ENCODE results near the gene MAN2B2.

MAN2B2 gene

DNA sequence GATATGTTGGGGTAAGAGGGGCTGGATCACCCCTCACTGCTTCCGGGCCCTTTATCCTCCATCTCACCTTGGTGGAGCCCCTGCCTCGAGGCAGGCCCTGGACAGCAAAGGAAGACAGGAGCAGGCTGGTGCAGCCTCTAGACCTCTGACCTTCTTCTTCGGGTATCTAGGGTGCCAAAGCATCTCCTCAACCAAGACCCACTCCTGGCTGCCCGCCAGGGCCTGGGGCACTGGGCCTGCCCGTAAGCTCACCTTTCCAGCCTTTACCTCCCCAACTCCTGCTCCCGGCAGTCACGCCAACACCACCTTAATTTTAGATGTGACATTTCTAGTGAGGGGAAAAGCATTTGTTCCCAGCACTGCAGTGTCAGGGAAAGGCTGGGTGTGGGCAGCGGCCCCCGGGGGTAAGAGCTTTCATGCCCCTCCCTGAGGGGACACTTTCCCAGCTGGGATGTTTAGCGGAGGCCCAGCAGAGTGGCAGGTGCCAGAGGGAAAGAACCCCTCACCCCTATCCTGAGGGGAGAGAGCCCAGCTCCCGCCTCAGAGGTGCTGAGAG is 6.7 kb downstream of the MAN2B2 start:
- Histone ChIP-seq H3K27me3 (ENCODE audit: control insufficient read depth, insufficient read depth, low read length) (no peaks in the 10 kb centered on the region), H3K9ac (ENCODE audit: low read length) (no peak overlapping the region), H3K4me1 (ENCODE audit: control insufficient read depth, insufficient read depth, low read length) (no peaks in the 10 kb centered on the region), H3K9me3 (ENCODE audit: control insufficient read depth, insufficient read depth, low read depth, low read length) (peaks cover 14% of the 10 kb centered on the region; the same call in 1 of the 2 replicates), H3K4me3 (ENCODE audit: low read depth, low read length) (no peak overlapping the region), H3K36me3 (ENCODE audit: control insufficient read depth, insufficient read depth, low read length) (peaks cover 19% of the 10 kb centered on the region), H3K27ac (ENCODE audit: low read depth, low read length) (no peak overlapping the region)

DNA sequence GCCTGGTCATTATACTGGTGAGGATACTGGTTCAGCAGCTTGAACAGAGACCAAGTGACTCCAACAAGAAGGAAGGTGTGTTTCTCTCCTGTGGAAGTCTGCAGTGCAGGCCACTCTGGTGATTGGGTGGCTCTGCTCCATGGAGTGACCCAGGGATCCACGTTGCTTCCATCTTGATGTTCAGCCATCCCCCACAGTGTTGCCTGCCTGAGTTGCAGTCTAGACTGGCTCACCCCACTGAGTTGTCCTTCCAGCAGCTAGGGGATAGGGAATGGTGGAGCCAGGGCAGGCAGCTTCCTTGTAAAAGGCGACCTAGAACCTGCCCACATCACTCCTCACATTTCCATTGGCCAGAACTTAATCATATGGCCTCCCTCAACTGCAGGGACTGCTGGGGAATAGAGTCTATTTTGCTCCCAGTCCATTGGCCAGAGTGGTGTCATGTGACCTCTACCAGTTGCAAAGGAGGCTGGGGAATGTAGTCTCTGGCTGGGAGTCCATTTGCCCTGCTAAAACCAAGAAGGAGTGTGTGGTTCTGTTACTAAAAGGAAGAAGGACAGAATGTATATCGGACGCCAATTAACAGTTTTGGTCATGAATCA is 8.0 kb downstream of the MAN2B2 start:
- Histone ChIP-seq H3K27me3 (ENCODE audit: control insufficient read depth, insufficient read depth, low read length) (no peaks in the 10 kb centered on the region), H3K4me3 (ENCODE audit: low read depth, low read length) (no peak overlapping the region), H3K27ac (ENCODE audit: low read depth, low read length) (no peak overlapping the region), H3K9ac (ENCODE audit: low read length) (no peak overlapping the region), H3K4me1 (ENCODE audit: control insufficient read depth, insufficient read depth, low read length) (no peaks in the 10 kb centered on the region), H3K9me3 (ENCODE audit: control insufficient read depth, insufficient read depth, low read depth, low read length) (peaks cover 14% of the 10 kb centered on the region; the same call in 1 of the 2 replicates), H3K36me3 (ENCODE audit: control insufficient read depth, insufficient read depth, low read length) (peaks cover 19% of the 10 kb centered on the region)

DNA sequence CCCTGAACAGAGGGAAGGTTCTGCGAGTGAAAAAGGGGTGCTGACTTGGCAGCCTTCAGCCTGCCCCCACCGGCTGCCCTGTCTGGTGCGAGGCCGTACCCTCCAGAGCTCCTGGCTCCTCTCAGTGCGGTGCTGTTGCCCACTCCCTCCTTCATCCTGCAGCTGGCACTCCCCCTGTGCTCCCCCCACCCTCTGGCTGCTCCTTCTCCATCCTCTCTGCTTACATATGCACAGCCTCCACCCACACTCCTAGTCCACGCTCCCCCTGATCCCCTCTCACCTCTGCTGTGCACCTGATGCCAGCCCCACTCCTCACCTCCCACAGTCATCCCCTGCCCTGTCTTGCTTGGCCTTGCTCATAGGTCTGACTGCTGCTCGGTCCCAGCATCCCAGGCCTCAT is 9.9 kb downstream of the MAN2B2 start:
- Histone ChIP-seq H3K27me3 (ENCODE audit: control insufficient read depth, insufficient read depth, low read length) (no peaks in the 10 kb centered on the region), H3K4me3 (ENCODE audit: low read depth, low read length) (no peak overlapping the region), H3K36me3 (ENCODE audit: control insufficient read depth, insufficient read depth, low read length) (peaks cover 2% of the 10 kb centered on the region; the same call in 1 of the 2 replicates), H3K27ac (ENCODE audit: low read depth, low read length) (no peak overlapping the region), H3K9ac (ENCODE audit: low read length) (no peak overlapping the region), H3K4me1 (ENCODE audit: control insufficient read depth, insufficient read depth, low read length) (no peaks in the 10 kb centered on the region), H3K9me3 (ENCODE audit: control insufficient read depth, insufficient read depth, low read depth, low read length) (peaks cover 14% of the 10 kb centered on the region; the same call in 1 of the 2 replicates)

DNA sequence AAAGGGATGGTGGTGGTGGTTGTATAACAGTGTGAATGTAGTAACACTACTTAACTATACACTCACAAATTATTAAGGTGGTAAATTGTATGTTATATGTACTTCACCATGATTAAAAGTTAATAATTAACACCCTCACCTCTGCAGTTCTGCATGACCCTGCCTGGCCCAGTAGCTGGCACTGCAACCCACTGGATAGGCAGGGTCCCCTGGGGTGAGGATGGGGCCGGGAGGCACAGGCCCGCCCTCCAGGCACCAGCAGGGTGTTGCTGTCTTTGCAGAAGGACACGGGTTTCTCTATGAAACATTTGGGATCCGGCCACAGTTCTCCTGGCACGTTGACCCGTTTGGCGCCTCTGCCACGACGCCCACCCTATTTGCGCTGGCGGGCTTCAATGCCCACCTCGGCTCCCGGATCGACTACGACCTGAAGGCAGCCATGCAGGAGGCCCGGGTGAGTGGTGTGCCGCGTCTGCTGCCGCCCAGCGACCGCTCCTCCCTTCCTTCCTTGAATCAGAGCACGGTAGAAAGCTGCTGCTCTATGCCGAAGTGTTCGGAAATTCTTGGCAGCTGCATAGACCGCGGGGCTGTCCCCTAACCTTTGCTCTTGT is 11.8 kb downstream of the MAN2B2 start:
- no peaks in the 10 kb centered on the region for H3K4me1 ChIP-seq (ENCODE audit: control insufficient read depth, insufficient read depth, low read length)
- no peak overlapping the region for H3K9ac ChIP-seq (ENCODE audit: low read length)
- peaks cover 14% of the 10 kb centered on the region; the same call in 1 of the 2 replicates for H3K9me3 ChIP-seq (ENCODE audit: control insufficient read depth, insufficient read depth, low read depth, low read length)
- no peaks in the 10 kb centered on the region for H3K27me3 ChIP-seq (ENCODE audit: control insufficient read depth, insufficient read depth, low read length)
- H3K4me3 ChIP-seq (ENCODE audit: low read depth, low read length) = no peak overlapping the region
- H3K27ac ChIP-seq (ENCODE audit: low read depth, low read length) = no peak overlapping the region
- no peaks in the 10 kb centered on the region for H3K36me3 ChIP-seq (ENCODE audit: control insufficient read depth, insufficient read depth, low read length)

DNA sequence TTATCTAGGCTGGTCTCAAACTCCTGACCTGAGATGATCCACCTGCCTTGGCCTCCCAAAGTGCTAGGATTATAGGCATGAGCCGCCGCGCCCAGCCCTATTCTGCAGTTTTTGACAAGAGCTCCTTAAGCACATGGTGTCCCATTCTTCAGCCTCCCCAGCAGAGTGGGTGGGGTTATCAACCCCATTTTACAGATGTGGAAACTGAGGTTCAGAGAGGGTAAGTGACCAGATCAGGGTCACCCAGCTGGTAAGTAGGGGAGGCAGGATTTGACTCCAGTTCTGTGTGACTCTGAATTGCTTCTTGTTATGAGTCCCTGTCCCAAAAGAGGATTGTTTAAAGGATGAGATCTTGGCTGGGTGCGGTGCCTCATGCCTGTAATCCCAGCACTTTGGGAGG is 14.5 kb downstream of the MAN2B2 start:
- Histone ChIP-seq H3K9me3 (ENCODE audit: control insufficient read depth, insufficient read depth, low read depth, low read length) (peaks cover 3% of the 10 kb centered on the region; the same call in 1 of the 2 replicates), H3K4me3 (ENCODE audit: low read depth, low read length) (no peak overlapping the region), H3K9ac (ENCODE audit: low read length) (no peak overlapping the region), H3K27ac (ENCODE audit: low read depth, low read length) (no peak overlapping the region), H3K4me1 (ENCODE audit: control insufficient read depth, insufficient read depth, low read length) (no peaks in the 10 kb centered on the region), H3K36me3 (ENCODE audit: control insufficient read depth, insufficient read depth, low read length) (no peaks in the 10 kb centered on the region), H3K27me3 (ENCODE audit: control insufficient read depth, insufficient read depth, low read length) (no peaks in the 10 kb centered on the region)

DNA sequence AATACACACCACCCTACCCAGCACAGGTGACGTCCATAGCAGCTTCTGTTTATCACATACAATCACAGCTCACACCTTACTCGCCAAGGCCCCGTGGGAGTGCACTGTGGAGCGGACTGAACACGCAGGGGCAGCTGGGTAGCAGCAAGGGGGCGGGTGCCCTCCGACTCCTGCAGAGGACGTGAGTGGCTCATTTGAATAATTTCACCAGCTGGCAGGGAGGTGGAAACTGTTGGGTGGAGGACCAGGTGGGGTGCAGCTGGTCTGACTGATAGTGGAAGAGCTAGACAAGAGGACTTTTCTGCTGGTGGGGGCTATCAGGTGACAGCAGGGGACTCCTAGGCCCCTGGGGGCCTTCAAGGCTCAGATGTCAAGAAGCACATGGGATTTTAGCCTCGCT is 16.3 kb downstream of the MAN2B2 start:
- H3K4me3 ChIP-seq (ENCODE audit: low read depth, low read length) = no peak overlapping the region
- H3K27me3 ChIP-seq (ENCODE audit: control insufficient read depth, insufficient read depth, low read length) = no peaks in the 10 kb centered on the region
- H3K27ac ChIP-seq (ENCODE audit: low read depth, low read length) = no peak overlapping the region
- H3K36me3 ChIP-seq (ENCODE audit: control insufficient read depth, insufficient read depth, low read length) = no peaks in the 10 kb centered on the region
- no peak overlapping the region for H3K9ac ChIP-seq (ENCODE audit: low read length)
- no peaks in the 10 kb centered on the region for H3K4me1 ChIP-seq (ENCODE audit: control insufficient read depth, insufficient read depth, low read length)
- H3K9me3 ChIP-seq (ENCODE audit: control insufficient read depth, insufficient read depth, low read depth, low read length) = no peaks in the 10 kb centered on the region

DNA sequence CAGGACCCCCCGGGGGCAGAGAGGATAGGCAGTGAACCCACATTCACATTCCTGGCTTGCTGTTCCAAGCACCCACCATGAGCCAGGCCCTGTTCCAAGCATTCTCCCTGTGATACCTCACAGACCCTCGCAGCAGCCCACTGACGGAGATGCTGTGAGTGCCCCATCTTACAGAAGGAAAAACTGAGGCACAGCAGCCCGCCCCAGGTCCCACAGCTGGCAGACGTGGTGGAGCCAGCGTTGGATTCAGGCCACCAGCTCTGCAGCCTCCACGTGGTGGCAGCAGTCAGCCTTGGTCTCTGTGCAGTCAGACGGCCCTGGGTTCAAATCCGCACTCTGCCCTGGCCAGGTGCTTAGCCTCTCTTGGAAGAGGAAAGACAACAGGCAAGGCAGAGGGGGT is 16.8 kb downstream of the MAN2B2 start:
- H3K4me3 ChIP-seq (ENCODE audit: low read depth, low read length) = no peak overlapping the region
- H3K36me3 ChIP-seq (ENCODE audit: control insufficient read depth, insufficient read depth, low read length) = no peaks in the 10 kb centered on the region
- no peaks in the 10 kb centered on the region for H3K27me3 ChIP-seq (ENCODE audit: control insufficient read depth, insufficient read depth, low read length)
- H3K27ac ChIP-seq (ENCODE audit: low read depth, low read length) = no peak overlapping the region
- no peak overlapping the region for H3K9ac ChIP-seq (ENCODE audit: low read length)
- H3K9me3 ChIP-seq (ENCODE audit: control insufficient read depth, insufficient read depth, low read depth, low read length) = no peaks in the 10 kb centered on the region
- no peaks in the 10 kb centered on the region for H3K4me1 ChIP-seq (ENCODE audit: control insufficient read depth, insufficient read depth, low read length)

DNA sequence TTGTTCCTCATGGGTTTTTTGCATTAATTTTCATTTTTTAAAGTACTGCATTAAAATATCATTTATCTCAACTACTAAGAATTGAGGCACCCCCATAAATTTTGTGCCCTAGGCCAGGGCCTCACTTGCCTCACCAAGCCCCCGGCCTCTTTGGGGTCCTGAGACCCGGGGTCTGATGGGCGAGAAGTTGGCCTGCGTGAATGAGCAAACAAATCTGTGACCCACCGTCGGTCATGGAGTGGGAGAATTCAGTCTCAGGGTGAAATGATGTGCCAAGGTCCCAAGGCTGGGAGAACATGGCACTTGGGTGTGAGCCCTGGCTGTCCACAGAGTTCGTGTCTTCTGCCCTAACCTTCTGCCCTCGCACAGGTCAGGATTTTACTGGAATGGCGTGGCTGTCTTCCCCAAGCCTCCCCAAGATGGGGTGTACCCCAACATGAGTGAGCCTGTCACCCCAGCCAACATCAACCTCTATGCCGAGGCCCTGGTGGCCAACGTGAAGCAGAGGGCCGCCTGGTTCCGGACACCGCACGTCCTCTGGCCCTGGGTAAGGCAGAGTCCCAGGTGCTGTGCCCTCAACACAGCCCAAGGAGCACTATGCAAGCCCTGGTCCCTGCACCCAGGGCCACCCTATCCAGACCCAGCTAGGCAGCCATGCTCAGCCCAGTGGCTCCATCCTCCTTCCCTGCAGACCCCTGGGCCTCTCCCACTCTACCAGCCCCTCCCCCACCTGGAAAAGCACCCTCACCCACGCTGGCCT is 18.0 kb downstream of the MAN2B2 start:
- Histone ChIP-seq H3K36me3 (ENCODE audit: control insufficient read depth, insufficient read depth, low read length) (no peaks in the 10 kb centered on the region), H3K27me3 (ENCODE audit: control insufficient read depth, insufficient read depth, low read length) (no peaks in the 10 kb centered on the region), H3K27ac (ENCODE audit: low read depth, low read length) (no peak overlapping the region), H3K9me3 (ENCODE audit: control insufficient read depth, insufficient read depth, low read depth, low read length) (no peaks in the 10 kb centered on the region), H3K4me1 (ENCODE audit: control insufficient read depth, insufficient read depth, low read length) (no peaks in the 10 kb centered on the region), H3K9ac (ENCODE audit: low read length) (no peak overlapping the region), H3K4me3 (ENCODE audit: low read depth, low read length) (no peak overlapping the region)

DNA sequence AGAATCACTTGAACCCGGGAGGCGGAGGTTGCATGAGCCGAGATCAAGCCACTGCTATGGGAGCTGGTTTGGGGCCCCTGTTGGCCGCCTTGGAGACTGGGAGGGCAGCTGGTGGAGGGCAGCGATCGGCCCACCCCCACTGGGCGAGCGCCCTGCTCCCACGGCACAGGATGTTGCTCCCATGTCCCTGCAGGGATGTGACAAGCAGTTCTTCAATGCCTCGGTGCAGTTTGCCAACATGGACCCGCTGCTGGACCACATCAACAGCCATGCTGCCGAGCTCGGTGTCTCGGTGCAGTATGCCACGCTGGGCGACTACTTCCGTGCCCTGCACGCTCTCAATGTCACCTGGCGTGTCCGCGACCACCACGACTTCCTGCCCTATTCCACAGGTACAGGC is 19.4 kb downstream of the MAN2B2 start:
- H3K9me3 ChIP-seq (ENCODE audit: control insufficient read depth, insufficient read depth, low read depth, low read length) = no peaks in the 10 kb centered on the region
- H3K27ac ChIP-seq (ENCODE audit: low read depth, low read length) = no peak overlapping the region
- no peaks in the 10 kb centered on the region for H3K4me1 ChIP-seq (ENCODE audit: control insufficient read depth, insufficient read depth, low read length)
- H3K9ac ChIP-seq (ENCODE audit: low read length) = no peak overlapping the region
- H3K27me3 ChIP-seq (ENCODE audit: control insufficient read depth, insufficient read depth, low read length) = no peaks in the 10 kb centered on the region
- no peaks in the 10 kb centered on the region for H3K36me3 ChIP-seq (ENCODE audit: control insufficient read depth, insufficient read depth, low read length)
- no peak overlapping the region for H3K4me3 ChIP-seq (ENCODE audit: low read depth, low read length)

DNA sequence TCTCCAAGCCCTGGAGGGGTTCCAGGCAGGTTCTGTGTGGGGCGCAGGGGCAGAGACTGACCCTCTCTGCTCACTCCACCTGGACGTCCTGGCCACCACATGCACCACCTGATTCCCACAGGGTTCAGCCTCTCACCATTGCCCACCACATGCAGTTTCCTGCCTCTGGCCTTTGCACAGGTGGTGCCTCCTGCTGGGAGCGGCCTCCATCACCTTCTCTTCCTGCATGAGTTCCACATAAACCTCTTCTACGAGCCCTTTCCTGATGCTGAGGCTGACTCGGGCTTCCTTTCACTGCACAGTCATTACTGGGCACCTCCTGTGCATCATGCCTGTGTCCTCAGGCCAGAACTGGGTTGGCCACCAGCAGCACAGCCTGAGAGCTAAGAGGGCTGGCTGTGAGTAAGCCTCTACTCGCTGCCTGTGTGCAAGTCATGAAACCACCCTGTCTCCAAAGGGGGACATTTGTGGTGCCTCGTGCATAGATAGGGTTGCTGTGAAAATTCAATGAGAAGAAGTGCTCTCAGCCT is 19.9 kb downstream of the MAN2B2 start:
- no peak overlapping the region for H3K9ac ChIP-seq (ENCODE audit: low read length)
- H3K4me3 ChIP-seq (ENCODE audit: low read depth, low read length) = no peak overlapping the region
- H3K27me3 ChIP-seq (ENCODE audit: control insufficient read depth, insufficient read depth, low read length) = no peaks in the 10 kb centered on the region
- no peaks in the 10 kb centered on the region for H3K36me3 ChIP-seq (ENCODE audit: control insufficient read depth, insufficient read depth, low read length)
- H3K27ac ChIP-seq (ENCODE audit: low read depth, low read length) = no peak overlapping the region
- no peaks in the 10 kb centered on the region for H3K9me3 ChIP-seq (ENCODE audit: control insufficient read depth, insufficient read depth, low read depth, low read length)
- H3K4me1 ChIP-seq (ENCODE audit: control insufficient read depth, insufficient read depth, low read length) = no peaks in the 10 kb centered on the region
